Mesendoderm (in vitro differentiated cells): ENCODE measurements around the gene IL12RB1.
A peak's percentile ranks its signal among the peaks of the same experiment; 100 is the strongest.

ENCODE experiments used
- DNase-seq: peaks from one replicate; pipeline ENCODE4 v3.0.0; 2013
- H2AK5ac ChIP-seq: 2 replicates; pipeline ENCODE4 v1.6.1; 2013; ENCODE audit warnings: low read length, inconsistent platforms
- H2BK120ac ChIP-seq: 2 replicates; pipeline ENCODE4 v1.6.1; 2013; ENCODE audit warnings: low read depth, mild to moderate bottlenecking, low read length, moderate library complexity, mixed read lengths
- H2BK15ac ChIP-seq: replicated peaks from 2 replicates; pipeline ENCODE4 v1.6.1; 2013; ENCODE audit warnings: low read depth, mild to moderate bottlenecking, moderate library complexity
- H2BK5ac ChIP-seq: 2 replicates; pipeline ENCODE4 v1.6.1; 2013; ENCODE audit warnings: low read length, inconsistent platforms
- H3K18ac ChIP-seq: 2 replicates; pipeline ENCODE4 v1.6.1; 2013; ENCODE audit warnings: mild to moderate bottlenecking, low read length, mixed read lengths
- H3K23ac ChIP-seq: one replicate; pipeline ENCODE4 v1.6.1; 2013; ENCODE audit warnings: low read length
- H3K27ac ChIP-seq: 2 replicates; pipeline ENCODE4 v1.5.1; 2013; ENCODE audit warnings: low read depth, mild to moderate bottlenecking, inconsistent platforms, low read length, moderate library complexity
- H3K27me3 ChIP-seq: 2 replicates; pipeline ENCODE4 v1.6.1; 2013; ENCODE audit warnings: low read length, control low read depth, mild to moderate bottlenecking, inconsistent platforms; ENCODE audit not compliant: insufficient read depth, poor library complexity
- H3K36me3 ChIP-seq: 2 replicates; pipeline ENCODE4 v1.6.1; 2013; ENCODE audit warnings: low read length, inconsistent platforms; ENCODE audit not compliant: control insufficient read depth, insufficient read depth
- H3K4ac ChIP-seq: one replicate; pipeline ENCODE4 v1.6.1; 2013; ENCODE audit warnings: low read depth, mild to moderate bottlenecking, low read length, moderate library complexity
- H3K4me1 ChIP-seq: 2 replicates; pipeline ENCODE4 v1.6.1; 2013; ENCODE audit warnings: low read depth, low read length, inconsistent platforms; ENCODE audit not compliant: control insufficient read depth
- H3K4me2 ChIP-seq: 2 replicates; pipeline ENCODE4 v1.6.1; 2013; ENCODE audit warnings: low read length
- H3K4me3 ChIP-seq: 2 replicates; pipeline ENCODE4 v1.5.1; 2013; ENCODE audit warnings: mild to moderate bottlenecking, low read length
- H3K56ac ChIP-seq: one replicate; pipeline ENCODE4 v1.6.1; 2013; ENCODE audit warnings: low read length
- H3K79me1 ChIP-seq: 2 replicates; pipeline ENCODE4 v1.6.1; 2013; ENCODE audit warnings: low read length, inconsistent platforms
- H3K79me2 ChIP-seq: 2 replicates; pipeline ENCODE4 v1.6.1; 2013; ENCODE audit warnings: mild to moderate bottlenecking, low read length; ENCODE audit not compliant: control insufficient read depth, insufficient read depth
- H3K9ac ChIP-seq: 2 replicates; pipeline ENCODE4 v1.6.1; 2013; ENCODE audit warnings: low read length, inconsistent platforms
- H4K5ac ChIP-seq: one replicate; pipeline ENCODE4 v1.6.1; 2013; ENCODE audit warnings: low read length
- H4K8ac ChIP-seq: one replicate; pipeline ENCODE4 v1.6.1; 2013; ENCODE audit warnings: low read depth, mild to moderate bottlenecking, control low read depth, low read length, moderate library complexity
- WGBS: extraction: QIAGEN DNeasy Blood & Tissue Kit; methylation state at CpG from one replicate; pipeline ENCODE4 v1.1.7; 2013; ENCODE audit warnings: low lambda C conversion rate, missing lambda C conversion rate; ENCODE audit not compliant: insufficient coverage; ENCODE audit errors: extremely low coverage; 5-methylcytosine and 5-hydroxymethylcytosine counted together

The IL12RB1 gene

GRCh38 chr19:18049385-18049784, 37.3 kb downstream of the IL12RB1 start:
- H3K56ac ChIP-seq: no peak overlapping the region
- H3K18ac ChIP-seq: no peak overlapping the region
- H3K27ac ChIP-seq: no peak overlapping the region
- no peak overlapping the region for H3K23ac ChIP-seq
- no peak overlapping the region for H2BK5ac ChIP-seq
- WGBS: no CpG with 5 or more reads among the region's 10 CpGs
- H3K4ac ChIP-seq: no peak overlapping the region
- H3K4me1 ChIP-seq: no peaks in the 10 kb centered on the region
- H3K4me2 ChIP-seq: no peak overlapping the region
- H3K36me3 ChIP-seq: no peaks in the 10 kb centered on the region
- no peak overlapping the region for H3K4me3 ChIP-seq
- no peak overlapping the region for H2BK15ac ChIP-seq
- no peaks in the 10 kb centered on the region for H3K79me1 ChIP-seq
- H4K5ac ChIP-seq: no peak overlapping the region
- DNase-seq: no peak
- H4K8ac ChIP-seq: no peak overlapping the region
- H3K27me3 ChIP-seq: no peaks in the 10 kb centered on the region
- no peaks in the 10 kb centered on the region for H3K79me2 ChIP-seq
- H3K9ac ChIP-seq: no peak overlapping the region
- no peak overlapping the region for H2AK5ac ChIP-seq
- no peak overlapping the region for H2BK120ac ChIP-seq

- no peaks in the 10 kb centered on the region for H3K27me3 ChIP-seq
- H3K79me2 ChIP-seq: no peaks in the 10 kb centered on the region
- no peaks in the 10 kb centered on the region for H3K36me3 ChIP-seq
- H2AK5ac ChIP-seq: no peak overlapping the region
- H4K8ac ChIP-seq: no peak overlapping the region
- no peak overlapping the region for H3K27ac ChIP-seq
- H3K18ac ChIP-seq: no peak overlapping the region
- H2BK120ac ChIP-seq: no peak overlapping the region
- WGBS: no CpG with 5 or more reads among the region's 14 CpGs
- H3K23ac ChIP-seq: no peak overlapping the region
- no peak overlapping the region for H3K4me2 ChIP-seq
- peak; percentile 18 for DNase-seq
- H3K56ac ChIP-seq: no peak overlapping the region
- H3K79me1 ChIP-seq: no peaks in the 10 kb centered on the region
- H3K4ac ChIP-seq: no peak overlapping the region
- no peak overlapping the region for H2BK15ac ChIP-seq
- no peaks in the 10 kb centered on the region for H3K4me1 ChIP-seq
- H2BK5ac ChIP-seq: no peak overlapping the region
- H3K4me3 ChIP-seq: no peak overlapping the region
- H4K5ac ChIP-seq: no peak overlapping the region
- no peak overlapping the region for H3K9ac ChIP-seq
Observed at GRCh38 chr19:18046059-18046718, 40.5 kb downstream of the IL12RB1 start.

GRCh38 chr19:18045307-18046050, 41.3 kb downstream of the IL12RB1 start:
- Histone ChIP-seq H2BK5ac (no peak overlapping the region), H3K79me2 (no peaks in the 10 kb centered on the region), H4K5ac (no peak overlapping the region), H2BK120ac (no peak overlapping the region), H3K27ac (no peak overlapping the region), H3K4me2 (no peak overlapping the region), H3K4me3 (no peak overlapping the region), H3K4ac (no peak overlapping the region), H3K23ac (no peak overlapping the region), H3K4me1 (no peaks in the 10 kb centered on the region), H3K56ac (no peak overlapping the region), H2AK5ac (no peak overlapping the region), H3K18ac (no peak overlapping the region), H2BK15ac (no peak overlapping the region), H3K36me3 (no peaks in the 10 kb centered on the region), H4K8ac (no peak overlapping the region), H3K27me3 (no peaks in the 10 kb centered on the region), H3K9ac (no peak overlapping the region), H3K79me1 (no peaks in the 10 kb centered on the region)
- WGBS: no CpG with 5 or more reads among the region's 7 CpGs
- no peak for DNase-seq

- peak; percentile 44 for DNase-seq
- no peak overlapping the region for H2AK5ac ChIP-seq
- no peak overlapping the region for H2BK15ac ChIP-seq
- no peak overlapping the region for H3K23ac ChIP-seq
- H3K79me1 ChIP-seq: no peaks in the 10 kb centered on the region
- H3K4me1 ChIP-seq: no peaks in the 10 kb centered on the region
- no peak overlapping the region for H3K4me3 ChIP-seq
- no peak overlapping the region for H4K8ac ChIP-seq
- no peak overlapping the region for H3K27ac ChIP-seq
- no peak overlapping the region for H2BK120ac ChIP-seq
- no CpG with 5 or more reads among the region's 12 CpGs for WGBS
- H3K36me3 ChIP-seq: no peaks in the 10 kb centered on the region
- no peak overlapping the region for H3K4ac ChIP-seq
- no peaks in the 10 kb centered on the region for H3K79me2 ChIP-seq
- H3K9ac ChIP-seq: no peak overlapping the region
- no peak overlapping the region for H3K56ac ChIP-seq
- H3K4me2 ChIP-seq: no peak overlapping the region
- no peak overlapping the region for H4K5ac ChIP-seq
- H3K18ac ChIP-seq: no peak overlapping the region
- no peak overlapping the region for H2BK5ac ChIP-seq
- no peaks in the 10 kb centered on the region for H3K27me3 ChIP-seq
Observed at GRCh38 chr19:18044825-18045304, 41.9 kb downstream of the IL12RB1 start.

GRCh38 chr19:18043676-18044075, 43.1 kb downstream of the IL12RB1 start:
- Histone ChIP-seq H3K4me1 (no peaks in the 10 kb centered on the region), H2AK5ac (no peak overlapping the region), H3K4me2 (no peak overlapping the region), H3K4ac (no peak overlapping the region), H2BK120ac (no peak overlapping the region), H3K79me2 (no peaks in the 10 kb centered on the region), H2BK5ac (no peak overlapping the region), H3K4me3 (no peak overlapping the region), H3K36me3 (no peaks in the 10 kb centered on the region), H3K79me1 (no peaks in the 10 kb centered on the region), H4K5ac (no peak overlapping the region), H2BK15ac (no peak overlapping the region), H4K8ac (no peak overlapping the region), H3K27me3 (no peaks in the 10 kb centered on the region), H3K9ac (no peak overlapping the region), H3K27ac (no peak overlapping the region), H3K18ac (no peak overlapping the region), H3K23ac (no peak overlapping the region), H3K56ac (no peak overlapping the region)
- DNase-seq: no peak
- no CpG with 5 or more reads among the region's 3 CpGs for WGBS
